ENCODE results near the gene WDR33.
"Not testable (repeated sequence)": the region's sequence is repeated elsewhere in the genome, so short reads cannot be mapped to it uniquely, and the experiment has no call there.

Gene WDR33

GRCh38 chr2:127807678-127808353, 3.2 kb downstream of the WDR33 start:
- DNase-seq, result no peak

- DNase-seq, result not testable (repeated sequence)
Measured at GRCh38 chr2:127806860-127807259, 4.1 kb downstream of the WDR33 start.

GRCh38 chr2:127805491-127805890, 5.5 kb downstream of the WDR33 start:
- no peak for DNase-seq

- DNase-seq, result peak; percentile 63
Measured at GRCh38 chr2:127799926-127800325, 11.0 kb downstream of the WDR33 start.

GRCh38 chr2:127796389-127796788, 14.6 kb downstream of the WDR33 start:
- peak; percentile 33 for DNase-seq

GRCh38 chr2:127794901-127795300, 16.1 kb downstream of the WDR33 start:
- DNase-seq, result peak; percentile 59

GRCh38 chr2:127792805-127793204, 18.2 kb downstream of the WDR33 start:
- DNase-seq, result no peak

- DNase-seq, result peak; percentile 29
Measured at GRCh38 chr2:127790694-127791529, 20.1 kb downstream of the WDR33 start.

- no peak for DNase-seq
Measured at GRCh38 chr2:127786048-127786809, 24.7 kb downstream of the WDR33 start.

GRCh38 chr2:127784965-127785518, 25.9 kb downstream of the WDR33 start:
- DNase-seq, result no peak

GRCh38 chr2:127783101-127783500, 27.9 kb downstream of the WDR33 start:
- peak; percentile 53 for DNase-seq

- DNase-seq, result no peak
Measured at GRCh38 chr2:127778850-127779249, 32.1 kb downstream of the WDR33 start.

- no peak for DNase-seq
Measured at GRCh38 chr2:127778447-127778846, 32.5 kb downstream of the WDR33 start.

GRCh38 chr2:127776122-127776780, 34.7 kb downstream of the WDR33 start:
- no peak for DNase-seq

- no peak for DNase-seq
Measured at GRCh38 chr2:127771756-127772155, 39.2 kb downstream of the WDR33 start.

GRCh38 chr2:127770973-127771735, 39.8 kb downstream of the WDR33 start:
- peak; percentile 66 for DNase-seq

- DNase-seq, result not testable (repeated sequence)
Measured at GRCh38 chr2:127770534-127770933, 40.4 kb downstream of the WDR33 start.

GRCh38 chr2:127769587-127769986, 41.4 kb downstream of the WDR33 start:
- no peak for DNase-seq

- no peak for DNase-seq
Measured at GRCh38 chr2:127768775-127769479, 42.0 kb downstream of the WDR33 start.

- DNase-seq, result no peak
Measured at GRCh38 chr2:127763776-127764175, 47.2 kb downstream of the WDR33 start.

GRCh38 chr2:127762846-127763245, 48.1 kb downstream of the WDR33 start:
- no peak for DNase-seq
